ENCODE measurements around the gene KCNA3.
A peak's percentile ranks its signal among the peaks of the same experiment; 100 is the strongest.

The KCNA3 gene

GRCh38 chr1:110637475-110637874 lies 37.3 kb downstream of the KCNA3 start:
- no peak for DNase-seq

GRCh38 chr1:110636149-110636935 lies 38.4 kb downstream of the KCNA3 start:
- no peak for DNase-seq

- DNase-seq, result no peak
These were observed 39.3 kb downstream of the KCNA3 start for GRCh38 chr1:110635434-110635833.

GRCh38 chr1:110634455-110635311 lies 40.1 kb downstream of the KCNA3 start:
- no peak for DNase-seq

GRCh38 chr1:110634086-110634454 lies 40.7 kb downstream of the KCNA3 start:
- DNase-seq, result no peak

- no peak for DNase-seq
These were observed 41.1 kb downstream of the KCNA3 start for GRCh38 chr1:110633646-110634030.

GRCh38 chr1:110631836-110632620 lies 42.7 kb downstream of the KCNA3 start:
- DNase-seq, result no peak

GRCh38 chr1:110630839-110631663 lies 43.7 kb downstream of the KCNA3 start:
- DNase-seq, result peak; percentile 81

- DNase-seq, result no peak
These were observed 46.2 kb downstream of the KCNA3 start for GRCh38 chr1:110628323-110629105.

- DNase-seq, result peak; percentile 30
These were observed 47.0 kb downstream of the KCNA3 start for GRCh38 chr1:110627764-110628163.

- DNase-seq, result no peak
These were observed 47.9 kb downstream of the KCNA3 start for GRCh38 chr1:110626889-110627288.
